Measurements from ENCODE around the gene LYST. TPM values are rescaled to one million over a fixed set of nuclear protein-coding genes. Genes with fewer than 3 reads are reported as not detected.

LYST gene
- total and polyA plus RNA-seq, 7 donors = 6.6 to 53.2 (median 21.9) TPM

GRCh38 chr1:235808223-235808622 is 58.5 kb downstream of the LYST start:
- DNase-seq = no peak
- no peak overlapping the region for H3K27ac ChIP-seq
- TF ChIP-seq, protein P1, sequence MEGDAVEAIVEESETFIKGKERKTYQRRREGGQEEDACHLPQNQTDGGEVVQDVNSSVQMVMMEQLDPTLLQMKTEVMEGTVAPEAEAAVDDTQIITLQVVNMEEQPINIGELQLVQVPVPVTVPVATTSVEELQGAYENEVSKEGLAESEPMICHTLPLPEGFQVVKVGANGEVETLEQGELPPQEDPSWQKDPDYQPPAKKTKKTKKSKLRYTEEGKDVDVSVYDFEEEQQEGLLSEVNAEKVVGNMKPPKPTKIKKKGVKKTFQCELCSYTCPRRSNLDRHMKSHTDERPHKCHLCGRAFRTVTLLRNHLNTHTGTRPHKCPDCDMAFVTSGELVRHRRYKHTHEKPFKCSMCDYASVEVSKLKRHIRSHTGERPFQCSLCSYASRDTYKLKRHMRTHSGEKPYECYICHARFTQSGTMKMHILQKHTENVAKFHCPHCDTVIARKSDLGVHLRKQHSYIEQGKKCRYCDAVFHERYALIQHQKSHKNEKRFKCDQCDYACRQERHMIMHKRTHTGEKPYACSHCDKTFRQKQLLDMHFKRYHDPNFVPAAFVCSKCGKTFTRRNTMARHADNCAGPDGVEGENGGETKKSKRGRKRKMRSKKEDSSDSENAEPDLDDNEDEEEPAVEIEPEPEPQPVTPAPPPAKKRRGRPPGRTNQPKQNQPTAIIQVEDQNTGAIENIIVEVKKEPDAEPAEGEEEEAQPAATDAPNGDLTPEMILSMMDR (IDR thresholded peaks at IDR 0.05) = no peak
- TF ChIP-seq EP300 (IDR thresholded peaks at IDR 0.05) (no peak), POLR2A (IDR thresholded peaks at IDR 0.05) (no peak), POLR2AphosphoS5 (IDR thresholded peaks at IDR 0.05) (no peak)
- no peaks in the 10 kb centered on the region for H3K27me3 ChIP-seq
- H3K4me3 ChIP-seq = no peak overlapping the region
- no peaks in the 10 kb centered on the region for H3K9me3 ChIP-seq
- intact Hi-C loops (cut with DNase I) = no loop called here
- H3K36me3 ChIP-seq = peaks cover 0 to 32% (median 9%) of the 10 kb centered on the region in 4 donors
- 92 to 94% methylated on average over 6 of the region's 6 CpGs for WGBS, 2 donors
- no peaks in the 10 kb centered on the region for H3K4me1 ChIP-seq

GRCh38 chr1:235806123-235806522 is 60.6 kb downstream of the LYST start:
- no peaks in the 10 kb centered on the region for H3K4me1 ChIP-seq
- DNase-seq = no peak
- H3K9me3 ChIP-seq = no peaks in the 10 kb centered on the region
- intact Hi-C loops (cut with DNase I) = no loop called here
- H3K27me3 ChIP-seq = no peaks in the 10 kb centered on the region
- 90 to 92% methylated on average over 7 of the region's 7 CpGs for WGBS, 2 donors
- TF ChIP-seq, protein P1 (IDR thresholded peaks at IDR 0.05) = no peak
- no peak overlapping the region for H3K4me3 ChIP-seq
- H3K27ac ChIP-seq = no peak overlapping the region
- H3K36me3 ChIP-seq = peaks cover 0 to 32% (median 9%) of the 10 kb centered on the region in 4 donors

DNA sequence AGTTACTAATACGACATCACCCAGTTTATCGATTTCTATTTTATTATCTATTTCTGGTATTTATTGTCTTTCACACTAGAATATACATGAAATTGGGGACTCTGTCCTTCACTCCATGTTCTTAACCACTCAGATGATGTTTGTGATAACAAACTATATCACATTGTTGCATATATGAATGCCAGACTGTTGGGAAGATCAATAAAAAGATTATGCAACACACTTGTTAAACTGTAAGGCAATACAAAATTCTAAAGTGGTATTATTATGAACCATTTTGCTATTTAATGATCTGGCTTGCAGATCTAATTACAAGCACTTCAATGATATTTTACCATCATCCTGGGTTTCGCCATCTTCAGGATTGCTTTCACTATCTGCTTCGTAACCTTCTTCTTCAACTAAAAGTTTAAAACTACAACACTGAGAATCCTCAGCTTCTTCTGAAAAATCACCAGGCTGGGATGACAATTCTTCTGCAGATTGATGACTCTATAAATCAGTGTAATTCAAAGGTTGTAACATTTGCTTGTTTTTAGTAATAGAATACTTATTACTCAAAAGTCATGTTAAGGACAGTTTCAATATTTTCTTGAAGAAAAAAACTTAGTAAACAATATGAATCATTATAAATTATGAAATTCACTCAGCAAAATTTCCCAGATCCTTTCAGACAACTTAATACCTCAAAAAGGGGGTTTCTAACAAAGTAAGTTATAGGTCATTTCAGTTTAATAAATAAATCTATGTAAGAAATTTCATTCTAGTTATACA is 63.9 kb downstream of the LYST start:
- H3K27me3 ChIP-seq = no peaks in the 10 kb centered on the region
- no peak for DNase-seq
- H3K9me3 ChIP-seq = no peaks in the 10 kb centered on the region
- 90 to 95% methylated on average over 4 of the region's 4 CpGs for WGBS, 2 donors
- peaks cover 0 to 27% (median 7%) of the 10 kb centered on the region in 4 donors for H3K36me3 ChIP-seq
- intact Hi-C loops (cut with DNase I) = no loop called here
- H3K4me1 ChIP-seq = no peaks in the 10 kb centered on the region
- no peak overlapping the region for H3K27ac ChIP-seq
- no peak overlapping the region for H3K4me3 ChIP-seq
- no peak for TF ChIP-seq POLR2A (IDR thresholded peaks at IDR 0.05)
- TF ChIP-seq, protein P1 (IDR thresholded peaks at IDR 0.05) = no peak
- TF ChIP-seq EP300 (IDR thresholded peaks at IDR 0.05) = no peak
- no peak for TF ChIP-seq POLR2AphosphoS5 (IDR thresholded peaks at IDR 0.05)

- intact Hi-C loops (cut with DNase I) = no loop called here
- H3K9me3 ChIP-seq = no peaks in the 10 kb centered on the region
- TF ChIP-seq, protein P1 (IDR thresholded peaks at IDR 0.05) = no peak
- TF ChIP-seq POLR2AphosphoS5 (IDR thresholded peaks at IDR 0.05) (no peak), POLR2A (IDR thresholded peaks at IDR 0.05) (no peak), EP300 (IDR thresholded peaks at IDR 0.05) (no peak)
- H3K4me3 ChIP-seq = no peak overlapping the region
- H3K27me3 ChIP-seq = no peaks in the 10 kb centered on the region
- no peak overlapping the region for H3K27ac ChIP-seq
- H3K4me1 ChIP-seq = no peaks in the 10 kb centered on the region
- DNase-seq = no peak
- peaks cover 0 to 11% (median 0%) of the 10 kb centered on the region in 4 donors for H3K36me3 ChIP-seq
- WGBS, 2 donors = 89% methylated on average over 2 of the region's 2 CpGs
These were observed 67.4 kb downstream of the LYST start for GRCh38 chr1:235799264-235799663.

Measured in sigmoid colon (tissue), 7 donors.